DOHH2 (cell line): ENCODE measurements around the gene ROS1.

Experiments used
- H3F3A ChIP-seq: fragments of 200-600 bp; sonication (generic), shearing (Covaris generic); 2 replicates; pipeline ENCODE4 v1.6.0; 2016; ENCODE audit warnings: antibody characterized with exemption, mild to moderate bottlenecking; ENCODE audit not compliant: control insufficient read depth, insufficient read depth
- H3K27ac ChIP-seq: fragments of 200-600 bp; sonication (generic); 2 replicates; pipeline ENCODE4 v1.5.1; 2014; ENCODE audit warnings: low read depth, mild to moderate bottlenecking, low read length, moderate library complexity
- H3K27me3 ChIP-seq: fragments of 200-600 bp; sonication (generic); 2 replicates; pipeline ENCODE4 v1.6.1; 2014; ENCODE audit warnings: mild to moderate bottlenecking, low read length, mixed read lengths; ENCODE audit not compliant: control insufficient read depth
- H3K36me3 ChIP-seq: fragments of 200-600 bp; sonication (generic); 2 replicates; pipeline ENCODE4 v1.6.1; 2014; ENCODE audit warnings: mild to moderate bottlenecking, low read length, moderate library complexity, mixed read lengths; ENCODE audit not compliant: control insufficient read depth
- H3K4me1 ChIP-seq: fragments of 200-600 bp; sonication (generic); 2 replicates; pipeline ENCODE4 v1.6.1; 2014; ENCODE audit warnings: mild to moderate bottlenecking, low read length, mixed read lengths; ENCODE audit not compliant: control insufficient read depth
- H3K4me2 ChIP-seq: fragments of 200-600 bp; sonication (generic); 2 replicates; pipeline ENCODE4 v1.6.0; 2014; ENCODE audit warnings: mild to moderate bottlenecking, low read length, moderate library complexity
- H3K4me3 ChIP-seq: fragments of 200-600 bp; sonication (generic); 2 replicates; pipeline ENCODE4 v1.5.1; 2014; ENCODE audit warnings: mild to moderate bottlenecking, low read length, mixed read lengths
- H3K79me2 ChIP-seq: fragments of 200-600 bp; sonication (generic); 2 replicates; pipeline ENCODE4 v1.6.1; 2014; ENCODE audit warnings: mild to moderate bottlenecking, low read length, mixed read lengths; ENCODE audit not compliant: control insufficient read depth
- H3K9me2 ChIP-seq: fragments of 200-600 bp; sonication (generic); replicated peaks from 2 replicates; pipeline ENCODE4 v1.6.1; 2014; ENCODE audit warnings: mild to moderate bottlenecking, low read length, mixed read lengths; ENCODE audit not compliant: control insufficient read depth
- H3K9me3 ChIP-seq: fragments of 200-600 bp; sonication (generic); 2 replicates; pipeline ENCODE4 v1.6.1; 2014; ENCODE audit warnings: antibody characterized with exemption, low read length, mixed read lengths; ENCODE audit not compliant: control insufficient read depth, insufficient read depth
- H4K20me1 ChIP-seq: fragments of 200-600 bp; sonication (generic); 2 replicates; pipeline ENCODE4 v1.6.0; 2014; ENCODE audit warnings: low read depth, mild to moderate bottlenecking, antibody characterized with exemption, low read length, moderate library complexity; ENCODE audit not compliant: control insufficient read depth, insufficient read depth
- EZH2phosphoT487 ChIP-seq: fragments of 200-600 bp; sonication (generic); IDR thresholded peaks from 2 replicates; pipeline ENCODE4 v1.6.1; 2017; ENCODE audit warnings: borderline replicate concordance, mild to moderate bottlenecking, antibody characterized with exemption, low read length, moderate library complexity, mixed read lengths
- TF ChIP-seq, protein P1 (sequence below): fragments of 200-600 bp; sonication (generic); IDR thresholded peaks from one replicate; pipeline ENCODE4 v1.5.1; 2014; ENCODE audit warnings: antibody characterized with exemption, mild to moderate bottlenecking, low read depth, low read length; ENCODE audit not compliant: poor library complexity, severe bottlenecking

Gene ROS1

GRCh38 chr6:117267766-117268534 lies 157.8 kb downstream of the ROS1 start:
- H3K9me2 ChIP-seq: no peaks in the 10 kb centered on the region
- no peaks in the 10 kb centered on the region for H3K4me1 ChIP-seq

DNA sequence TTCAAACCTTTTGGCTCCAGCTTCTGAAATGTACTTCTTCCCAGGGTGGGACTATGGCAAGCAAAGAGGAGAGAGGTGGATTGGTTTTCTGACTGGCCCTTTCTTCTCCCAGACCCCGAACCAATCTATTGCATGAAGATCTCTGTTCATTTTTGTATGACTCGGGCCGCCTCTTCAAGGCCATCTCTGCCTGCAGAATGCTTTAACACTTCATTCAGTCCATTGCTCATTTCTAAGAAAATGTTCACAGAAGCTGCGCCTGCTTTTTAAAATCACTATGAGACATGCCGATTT lies 158.7 kb downstream of the ROS1 start:
- Histone ChIP-seq H3K79me2 (no peaks in the 10 kb centered on the region), H4K20me1 (no peaks in the 10 kb centered on the region), H3K4me3 (no peak overlapping the region), H3K9me3 (no peaks in the 10 kb centered on the region), H3K4me1 (no peaks in the 10 kb centered on the region), H3K27me3 (peaks cover 16% of the 10 kb centered on the region; the same call in 1 of the 2 replicates), H3K9me2 (no peaks in the 10 kb centered on the region), H3F3A (no peaks in the 10 kb centered on the region), H3K27ac (no peak overlapping the region), H3K4me2 (no peak overlapping the region), H3K36me3 (no peaks in the 10 kb centered on the region)
- TF ChIP-seq, protein P1, sequence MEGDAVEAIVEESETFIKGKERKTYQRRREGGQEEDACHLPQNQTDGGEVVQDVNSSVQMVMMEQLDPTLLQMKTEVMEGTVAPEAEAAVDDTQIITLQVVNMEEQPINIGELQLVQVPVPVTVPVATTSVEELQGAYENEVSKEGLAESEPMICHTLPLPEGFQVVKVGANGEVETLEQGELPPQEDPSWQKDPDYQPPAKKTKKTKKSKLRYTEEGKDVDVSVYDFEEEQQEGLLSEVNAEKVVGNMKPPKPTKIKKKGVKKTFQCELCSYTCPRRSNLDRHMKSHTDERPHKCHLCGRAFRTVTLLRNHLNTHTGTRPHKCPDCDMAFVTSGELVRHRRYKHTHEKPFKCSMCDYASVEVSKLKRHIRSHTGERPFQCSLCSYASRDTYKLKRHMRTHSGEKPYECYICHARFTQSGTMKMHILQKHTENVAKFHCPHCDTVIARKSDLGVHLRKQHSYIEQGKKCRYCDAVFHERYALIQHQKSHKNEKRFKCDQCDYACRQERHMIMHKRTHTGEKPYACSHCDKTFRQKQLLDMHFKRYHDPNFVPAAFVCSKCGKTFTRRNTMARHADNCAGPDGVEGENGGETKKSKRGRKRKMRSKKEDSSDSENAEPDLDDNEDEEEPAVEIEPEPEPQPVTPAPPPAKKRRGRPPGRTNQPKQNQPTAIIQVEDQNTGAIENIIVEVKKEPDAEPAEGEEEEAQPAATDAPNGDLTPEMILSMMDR: no peak
- no peak for TF ChIP-seq EZH2phosphoT487

More at GRCh38 chr6:117267766-117268534, 157.8 kb downstream of the ROS1 start:
- no peaks in the 10 kb centered on the region for H3K36me3 ChIP-seq
- H3K27ac ChIP-seq: no peak overlapping the region
- H3K4me3 ChIP-seq: no peak overlapping the region
- H3F3A ChIP-seq: no peaks in the 10 kb centered on the region
- H3K9me3 ChIP-seq: no peaks in the 10 kb centered on the region
- no peak for TF ChIP-seq EZH2phosphoT487
- TF ChIP-seq, protein P1: no peak
- no peak overlapping the region for H3K4me2 ChIP-seq
- no peaks in the 10 kb centered on the region for H3K79me2 ChIP-seq
- peaks cover 16% of the 10 kb centered on the region for H3K27me3 ChIP-seq
- no peaks in the 10 kb centered on the region for H4K20me1 ChIP-seq

GRCh38 chr6:117266257-117267053 lies 159.3 kb downstream of the ROS1 start:
- TF ChIP-seq, protein P1: no peak
- no peak for TF ChIP-seq EZH2phosphoT487
- no peaks in the 10 kb centered on the region for H3K9me2 ChIP-seq
- no peak overlapping the region for H3K4me3 ChIP-seq
- H4K20me1 ChIP-seq: no peaks in the 10 kb centered on the region
- H3K36me3 ChIP-seq: no peaks in the 10 kb centered on the region
- peaks cover 16% of the 10 kb centered on the region for H3K27me3 ChIP-seq
- H3K79me2 ChIP-seq: no peaks in the 10 kb centered on the region
- no peaks in the 10 kb centered on the region for H3K9me3 ChIP-seq
- H3F3A ChIP-seq: no peaks in the 10 kb centered on the region
- no peak overlapping the region for H3K27ac ChIP-seq
- no peak overlapping the region for H3K4me2 ChIP-seq
- H3K4me1 ChIP-seq: no peaks in the 10 kb centered on the region
